IMR-90 (cell line): ENCODE measurements around the gene MDFI.

Experiments used
- CTCF ChIP-seq: conservative IDR thresholded peaks from 2 replicates; pipeline ENCODE4 v1.5.1; 2012; ENCODE audit warnings: mild to moderate bottlenecking, low read depth, low read length, improper control_type of control experiment
- RCOR1 ChIP-seq: IDR thresholded peaks from 2 replicates; pipeline ENCODE4 v1.6.1; 2012; ENCODE audit warnings: mild to moderate bottlenecking, low read length, improper control_type of control experiment; ENCODE audit not compliant: insufficient replicate concordance

GRCh38 chr6:41692730-41693129 lies 54.5 kb downstream of the MDFI start:
- TF ChIP-seq CTCF (no peak), RCOR1 (no peak)
